Upper lobe of left lung (tissue), 4 donors: Measurements from ENCODE around the gene CYP4F2.
A peak's percentile ranks its signal among the peaks of the same experiment; 100 is the strongest.

Experiments
- EP300 ChIP-seq, 4 donors: sonication (generic); formaldehyde crosslinking; IDR thresholded peaks; one replicate each; pipeline ENCODE4 v1.5.1; 2017; ENCODE audit warnings: antibody characterized with exemption in 4 of 4, control low read depth in 2 of 4
- POLR2A ChIP-seq, 4 donors: fragments of 450-650 bp; IDR thresholded peaks; one replicate each; pipeline ENCODE4 v1.5.1; 2016 to 2017; ENCODE audit warnings: antibody characterized with exemption in 4 of 4, mild to moderate bottlenecking in 2 of 4
- POLR2AphosphoS5 ChIP-seq, 2 donors: sonication (generic); formaldehyde crosslinking; IDR thresholded peaks; one replicate each; pipeline ENCODE4 v1.5.1; 2017; ENCODE audit warnings: antibody characterized with exemption in 2 of 2
- TF ChIP-seq, protein P1 (sequence below), 6 experiments: fragments of 450-650 bp in 4 of 6; fragments of 200-600 bp in 2 of 6; sonication (generic) in 2 of 6; IDR thresholded peaks; one replicate each; pipeline ENCODE4 v1.5.1; 2016 to 2019; ENCODE audit warnings: antibody characterized with exemption in 6 of 6

DNA sequence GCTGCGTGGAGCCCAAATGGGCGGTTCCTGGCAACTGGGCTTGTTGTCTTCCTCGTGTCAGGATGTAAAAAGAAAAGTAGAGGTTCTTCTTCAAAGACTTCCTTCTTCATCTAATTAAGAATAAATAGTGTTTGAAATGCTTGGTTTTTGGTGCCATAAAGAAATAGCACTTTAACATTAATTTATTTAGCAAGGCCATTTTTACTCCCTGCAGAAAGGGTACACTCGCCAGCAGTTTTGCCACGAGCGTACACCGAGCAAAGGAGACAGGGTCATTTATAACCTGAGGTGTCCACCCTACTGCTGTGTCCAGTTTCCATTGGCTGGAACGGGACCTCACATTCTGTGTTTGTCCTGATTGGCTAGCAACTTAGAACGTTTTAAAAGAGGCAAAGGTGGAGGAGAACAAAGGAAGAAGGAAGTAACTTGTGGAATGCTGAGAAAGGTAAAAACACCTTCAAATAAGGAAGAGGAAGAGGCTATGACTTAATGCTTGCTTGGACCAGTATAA, 60.6 kb downstream of the CYP4F2 start:
- TF ChIP-seq POLR2A (IDR thresholded peaks at IDR 0.05) (no peak), POLR2AphosphoS5 (IDR thresholded peaks at IDR 0.05) (no peak), EP300 (IDR thresholded peaks at IDR 0.05) (peak in 1 of 4 donors; percentile 2)
- TF ChIP-seq, protein P1, sequence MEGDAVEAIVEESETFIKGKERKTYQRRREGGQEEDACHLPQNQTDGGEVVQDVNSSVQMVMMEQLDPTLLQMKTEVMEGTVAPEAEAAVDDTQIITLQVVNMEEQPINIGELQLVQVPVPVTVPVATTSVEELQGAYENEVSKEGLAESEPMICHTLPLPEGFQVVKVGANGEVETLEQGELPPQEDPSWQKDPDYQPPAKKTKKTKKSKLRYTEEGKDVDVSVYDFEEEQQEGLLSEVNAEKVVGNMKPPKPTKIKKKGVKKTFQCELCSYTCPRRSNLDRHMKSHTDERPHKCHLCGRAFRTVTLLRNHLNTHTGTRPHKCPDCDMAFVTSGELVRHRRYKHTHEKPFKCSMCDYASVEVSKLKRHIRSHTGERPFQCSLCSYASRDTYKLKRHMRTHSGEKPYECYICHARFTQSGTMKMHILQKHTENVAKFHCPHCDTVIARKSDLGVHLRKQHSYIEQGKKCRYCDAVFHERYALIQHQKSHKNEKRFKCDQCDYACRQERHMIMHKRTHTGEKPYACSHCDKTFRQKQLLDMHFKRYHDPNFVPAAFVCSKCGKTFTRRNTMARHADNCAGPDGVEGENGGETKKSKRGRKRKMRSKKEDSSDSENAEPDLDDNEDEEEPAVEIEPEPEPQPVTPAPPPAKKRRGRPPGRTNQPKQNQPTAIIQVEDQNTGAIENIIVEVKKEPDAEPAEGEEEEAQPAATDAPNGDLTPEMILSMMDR (IDR thresholded peaks at IDR 0.05), result no peak
